Measurements from ENCODE around the gene IRX4. TPM values are rescaled to one million over a fixed set of nuclear protein-coding genes. Genes with fewer than 3 reads are reported as not detected.

The IRX4 gene
- not detected in 2 replicates for total RNA-seq

GRCh38 chr5:1882337-1883119 is at the start of gene IRX4:
IRX4 (minus strand) TSS chr5:1882925; CDS start chr5:1882647, 278 bp downstream.
- Mint-ChIP-seq H3K9me3 (no peaks in the 10 kb centered on the region), H3K27ac (no peak within 1 kb of the TSS), H3K4me1 (ENCODE audit: low read depth) (no peaks in the 10 kb centered on the region), H3K4me3 (ENCODE audit: low read depth) (no peak within 1 kb of the TSS), H3K36me3 (ENCODE audit: low read depth) (no peaks in the 10 kb centered on the region), H3K27me3 (ENCODE audit: low read depth) (peaks cover 47% of the 10 kb centered on the region)
- DNase-seq (ENCODE audit: low spot score), result no peak
- intact Hi-C loops (cut with micrococcal nuclease), result loop anchor here (5.0 kb wide), 1 partner anchor 870 kb away; the partner anchor contains the start of gene IRX2

DNA sequence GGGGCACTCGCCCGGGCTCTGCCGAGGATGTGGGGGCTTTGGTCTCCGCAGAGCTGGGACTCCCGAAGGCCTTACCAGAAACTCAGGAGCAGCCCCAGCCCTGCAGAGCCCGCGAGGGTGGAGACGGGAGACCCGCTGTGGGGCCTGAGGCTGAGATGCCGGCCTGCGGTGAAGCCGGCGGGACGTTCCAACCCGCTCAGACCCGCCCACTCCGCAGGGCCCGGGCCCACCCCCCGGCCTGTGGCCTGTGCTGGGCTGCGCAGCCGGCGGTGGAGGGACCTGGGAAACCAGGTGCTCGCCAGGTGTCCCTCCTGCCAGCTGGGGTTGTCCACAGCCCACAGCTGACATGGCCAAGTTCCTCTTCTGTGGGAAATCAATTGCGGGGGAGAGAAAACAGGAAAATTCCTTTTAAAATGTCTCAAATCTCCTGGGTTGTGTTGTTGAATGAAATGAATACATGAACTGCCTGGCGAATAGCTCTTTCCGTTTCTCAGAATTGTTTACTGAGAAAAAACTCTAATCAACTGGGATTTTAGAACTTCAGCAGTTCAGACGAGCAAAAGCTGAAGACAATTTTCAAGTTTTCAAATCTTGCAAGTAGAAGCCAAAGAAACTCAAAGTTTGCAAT is 49.0 kb upstream of the IRX4 start:
- H3K4me1 Mint-ChIP-seq (ENCODE audit: low read depth), result no peaks in the 10 kb centered on the region
- H3K4me3 Mint-ChIP-seq (ENCODE audit: low read depth), result no peak overlapping the region
- no peaks in the 10 kb centered on the region for H3K36me3 Mint-ChIP-seq (ENCODE audit: low read depth)

DNA sequence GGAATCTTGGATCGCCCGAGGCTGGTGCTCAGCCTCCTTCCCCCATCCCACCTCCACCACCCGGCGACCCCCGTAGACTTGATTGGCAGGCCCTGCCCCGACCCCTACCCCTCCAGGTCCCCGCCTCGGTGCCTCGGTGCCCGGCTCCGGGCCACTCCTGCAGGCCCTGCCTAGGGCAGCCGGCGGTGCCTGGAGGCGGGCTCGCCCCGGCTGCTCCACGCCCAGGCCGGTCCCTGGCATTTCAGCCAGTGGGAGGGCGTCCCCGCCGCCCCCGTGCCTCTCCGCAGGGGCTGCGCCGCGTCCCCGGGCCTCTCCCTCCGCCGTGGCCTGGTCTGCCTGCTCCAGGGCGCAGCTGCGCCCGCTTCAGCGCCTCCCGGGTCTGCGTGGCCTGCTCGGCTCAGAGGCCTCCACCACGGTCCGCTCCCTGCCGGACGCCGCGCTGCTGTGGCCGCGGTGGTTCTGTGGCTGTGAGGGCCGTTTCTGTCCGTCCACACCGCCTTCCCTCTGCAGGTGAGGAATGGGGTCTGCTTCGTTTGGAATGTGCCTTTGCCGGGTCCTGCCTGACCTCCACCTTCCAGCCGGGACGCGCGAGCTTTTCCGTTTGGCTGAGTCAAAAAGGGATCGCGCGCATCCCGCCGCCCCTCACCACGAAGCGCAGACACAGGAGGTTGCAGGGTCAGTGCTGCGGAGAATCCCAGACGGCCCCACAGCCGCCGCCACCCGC is 48.3 kb upstream of the IRX4 start:
- Mint-ChIP-seq H3K4me1 (ENCODE audit: low read depth) (no peaks in the 10 kb centered on the region), H3K36me3 (ENCODE audit: low read depth) (no peaks in the 10 kb centered on the region), H3K27ac (no peak overlapping the region), H3K27me3 (ENCODE audit: low read depth) (peaks cover 15% of the 10 kb centered on the region), H3K9me3 (no peaks in the 10 kb centered on the region), H3K4me3 (ENCODE audit: low read depth) (no peak overlapping the region)
- DNase-seq (ENCODE audit: low spot score), result no peak
- intact Hi-C loops (cut with micrococcal nuclease), result no loop called here

More for the DNA sequence above, 49.0 kb upstream of the IRX4 start:
- peaks cover 15% of the 10 kb centered on the region for H3K27me3 Mint-ChIP-seq (ENCODE audit: low read depth)
- intact Hi-C loops (cut with micrococcal nuclease), result no loop called here
- no peaks in the 10 kb centered on the region for H3K9me3 Mint-ChIP-seq
- H3K27ac Mint-ChIP-seq, result no peak overlapping the region
- no peak for DNase-seq (ENCODE audit: low spot score)

GRCh38 chr5:1930501-1930879 is 47.8 kb upstream of the IRX4 start:
- no peak overlapping the region for H3K4me3 Mint-ChIP-seq (ENCODE audit: low read depth)
- intact Hi-C loops (cut with micrococcal nuclease), result no loop called here
- H3K36me3 Mint-ChIP-seq (ENCODE audit: low read depth), result no peaks in the 10 kb centered on the region
- H3K4me1 Mint-ChIP-seq (ENCODE audit: low read depth), result no peaks in the 10 kb centered on the region
- H3K27me3 Mint-ChIP-seq (ENCODE audit: low read depth), result peaks cover 15% of the 10 kb centered on the region
- H3K9me3 Mint-ChIP-seq, result no peaks in the 10 kb centered on the region
- DNase-seq (ENCODE audit: low spot score), result no peak
- no peak overlapping the region for H3K27ac Mint-ChIP-seq

DNA sequence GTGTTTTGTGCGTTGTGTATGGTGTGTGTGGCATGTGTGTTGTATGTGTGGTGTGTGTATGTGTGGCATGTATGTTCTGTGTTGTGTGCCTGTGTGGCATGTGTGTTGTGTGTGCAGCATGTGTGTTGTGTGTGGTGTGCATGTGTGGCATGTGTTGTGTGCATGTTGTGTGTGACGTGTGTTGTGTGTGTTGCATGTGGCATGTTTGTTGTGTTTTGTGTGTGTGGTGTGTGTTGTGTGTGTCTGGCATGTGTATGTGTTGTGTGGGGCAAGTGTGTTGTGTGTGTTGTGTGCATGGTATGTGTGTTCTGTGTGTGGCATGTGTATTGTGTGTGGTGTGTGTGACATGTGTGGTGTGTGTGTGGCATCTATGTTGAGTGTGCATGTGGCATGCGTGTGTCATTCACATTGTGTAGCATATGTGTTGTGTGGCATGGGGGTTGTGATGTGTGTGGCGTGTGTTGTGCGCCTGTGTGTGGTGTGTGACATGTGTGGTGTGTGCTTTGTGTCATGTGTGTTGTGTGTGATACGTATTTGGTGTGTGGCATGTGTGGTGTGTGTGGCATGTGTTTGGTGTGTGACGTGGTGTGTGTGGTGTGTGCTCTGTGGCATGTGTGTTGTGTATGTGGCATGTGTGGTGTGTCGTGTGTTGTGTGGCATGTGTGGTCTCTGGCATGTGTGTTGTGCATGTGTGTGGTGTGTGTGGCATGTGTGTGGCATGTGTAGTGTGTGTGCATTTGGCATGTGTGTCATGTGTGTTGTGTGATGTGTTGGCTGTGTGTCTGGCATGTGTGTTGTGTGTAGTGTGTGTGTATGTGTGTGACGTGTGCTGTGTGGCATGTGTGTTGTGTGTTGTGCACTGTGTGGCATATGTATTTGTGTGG is 46.6 kb upstream of the IRX4 start:
- no peaks in the 10 kb centered on the region for H3K4me1 Mint-ChIP-seq (ENCODE audit: low read depth)
- no peak for DNase-seq (ENCODE audit: low spot score)
- H3K4me3 Mint-ChIP-seq (ENCODE audit: low read depth), result no peak overlapping the region
- peaks cover 12% of the 10 kb centered on the region for H3K27me3 Mint-ChIP-seq (ENCODE audit: low read depth)
- no peaks in the 10 kb centered on the region for H3K36me3 Mint-ChIP-seq (ENCODE audit: low read depth)
- intact Hi-C loops (cut with micrococcal nuclease), result no loop called here
- H3K27ac Mint-ChIP-seq, result no peak overlapping the region
- no peaks in the 10 kb centered on the region for H3K9me3 Mint-ChIP-seq

- intact Hi-C loops (cut with micrococcal nuclease), result no loop called here
- Mint-ChIP-seq H3K27me3 (ENCODE audit: low read depth) (peaks cover 2% of the 10 kb centered on the region), H3K4me1 (ENCODE audit: low read depth) (no peaks in the 10 kb centered on the region), H3K9me3 (no peaks in the 10 kb centered on the region), H3K27ac (no peak overlapping the region), H3K36me3 (ENCODE audit: low read depth) (no peaks in the 10 kb centered on the region), H3K4me3 (ENCODE audit: low read depth) (no peak overlapping the region)
- no peak for DNase-seq (ENCODE audit: low spot score)
Observed at GRCh38 chr5:1926471-1927341, 44.0 kb upstream of the IRX4 start.

GRCh38 chr5:1926071-1926440 is 43.3 kb upstream of the IRX4 start:
- Mint-ChIP-seq H3K27me3 (ENCODE audit: low read depth) (no peaks in the 10 kb centered on the region), H3K27ac (no peak overlapping the region), H3K4me1 (ENCODE audit: low read depth) (no peaks in the 10 kb centered on the region), H3K36me3 (ENCODE audit: low read depth) (no peaks in the 10 kb centered on the region), H3K4me3 (ENCODE audit: low read depth) (no peak overlapping the region), H3K9me3 (no peaks in the 10 kb centered on the region)
- no peak for DNase-seq (ENCODE audit: low spot score)
- intact Hi-C loops (cut with micrococcal nuclease), result no loop called here

- H3K4me3 Mint-ChIP-seq (ENCODE audit: low read depth), result no peak overlapping the region
- H3K27me3 Mint-ChIP-seq (ENCODE audit: low read depth), result no peaks in the 10 kb centered on the region
- no peaks in the 10 kb centered on the region for H3K36me3 Mint-ChIP-seq (ENCODE audit: low read depth)
- intact Hi-C loops (cut with micrococcal nuclease), result no loop called here
- H3K4me1 Mint-ChIP-seq (ENCODE audit: low read depth), result no peaks in the 10 kb centered on the region
- DNase-seq (ENCODE audit: low spot score), result no peak
- no peaks in the 10 kb centered on the region for H3K9me3 Mint-ChIP-seq
- H3K27ac Mint-ChIP-seq, result no peak overlapping the region
Observed at GRCh38 chr5:1925111-1926070, 42.7 kb upstream of the IRX4 start.

- DNase-seq (ENCODE audit: low spot score), result no peak
- no peaks in the 10 kb centered on the region for H3K9me3 Mint-ChIP-seq
- H3K36me3 Mint-ChIP-seq (ENCODE audit: low read depth), result no peaks in the 10 kb centered on the region
- no peak overlapping the region for H3K4me3 Mint-ChIP-seq (ENCODE audit: low read depth)
- intact Hi-C loops (cut with micrococcal nuclease), result no loop called here
- no peak overlapping the region for H3K27ac Mint-ChIP-seq
- H3K4me1 Mint-ChIP-seq (ENCODE audit: low read depth), result no peaks in the 10 kb centered on the region
- no peaks in the 10 kb centered on the region for H3K27me3 Mint-ChIP-seq (ENCODE audit: low read depth)
Observed at GRCh38 chr5:1923766-1924165, 41.0 kb upstream of the IRX4 start.

GRCh38 chr5:1923341-1923740 is 40.6 kb upstream of the IRX4 start:
- no peak overlapping the region for H3K4me3 Mint-ChIP-seq (ENCODE audit: low read depth)
- H3K36me3 Mint-ChIP-seq (ENCODE audit: low read depth), result no peaks in the 10 kb centered on the region
- no peak overlapping the region for H3K27ac Mint-ChIP-seq
- intact Hi-C loops (cut with micrococcal nuclease), result no loop called here
- H3K9me3 Mint-ChIP-seq, result no peaks in the 10 kb centered on the region
- DNase-seq (ENCODE audit: low spot score), result no peak
- H3K4me1 Mint-ChIP-seq (ENCODE audit: low read depth), result no peaks in the 10 kb centered on the region
- no peaks in the 10 kb centered on the region for H3K27me3 Mint-ChIP-seq (ENCODE audit: low read depth)

GRCh38 chr5:1921711-1922110 is 39.0 kb upstream of the IRX4 start:
- Mint-ChIP-seq H3K9me3 (no peaks in the 10 kb centered on the region), H3K27me3 (ENCODE audit: low read depth) (no peaks in the 10 kb centered on the region), H3K36me3 (ENCODE audit: low read depth) (no peaks in the 10 kb centered on the region), H3K4me1 (ENCODE audit: low read depth) (no peaks in the 10 kb centered on the region), H3K27ac (no peak overlapping the region), H3K4me3 (ENCODE audit: low read depth) (no peak overlapping the region)
- intact Hi-C loops (cut with micrococcal nuclease), result no loop called here
- DNase-seq (ENCODE audit: low spot score), result no peak
